Measurements from ENCODE around the gene AXIN1. TPM values are rescaled to one million over a fixed set of nuclear protein-coding genes. Genes with fewer than 3 reads are reported as not detected.

AXIN1 gene
- total RNA-seq, 1 experiment from 2014 or later: 50.3 TPM

DNA sequence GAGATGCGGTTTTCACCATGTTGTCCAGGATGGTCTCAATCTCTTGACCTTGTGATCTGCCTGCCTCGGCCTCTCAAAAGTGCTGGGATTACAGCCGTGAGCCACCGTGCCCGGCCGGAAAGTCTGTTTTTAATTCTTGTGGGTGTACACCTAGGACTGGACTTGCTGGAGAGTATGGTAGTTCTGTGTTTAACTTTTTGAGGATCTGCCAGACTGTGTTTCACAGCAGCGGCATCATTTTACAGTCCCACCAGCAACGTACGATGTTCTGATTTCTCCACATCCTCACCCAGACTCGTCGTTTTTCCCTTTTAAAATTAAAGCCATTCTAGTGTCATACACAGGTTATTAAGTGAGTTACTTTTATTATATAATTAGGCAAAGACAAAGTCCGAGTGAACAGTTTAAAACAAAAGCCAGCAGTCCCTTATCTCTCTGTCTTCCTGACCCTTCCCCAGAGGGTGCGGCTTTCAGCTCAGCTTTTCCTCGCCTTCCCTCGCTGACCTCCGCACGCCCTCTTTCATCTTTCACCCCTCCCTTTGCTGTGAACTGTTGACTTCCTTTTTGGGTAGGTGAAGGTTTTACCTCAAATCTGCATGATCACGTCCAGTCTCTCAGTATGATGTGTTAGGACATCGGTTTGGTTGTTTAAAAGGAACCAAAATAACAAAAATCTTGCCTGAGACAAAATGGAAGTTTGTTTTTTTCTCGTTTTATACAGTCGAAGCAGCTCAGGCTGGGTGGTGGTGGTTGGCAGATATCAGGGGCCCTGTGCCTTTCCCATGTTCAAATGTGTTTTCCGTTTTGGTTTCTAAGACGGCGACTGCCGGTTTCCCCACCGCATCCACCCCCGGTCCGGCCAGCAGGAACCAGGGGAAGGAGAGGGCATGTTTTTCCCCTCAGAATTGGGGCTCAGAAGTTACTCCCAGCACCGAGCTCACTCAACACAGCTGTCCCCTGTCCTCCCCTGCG is 99.9 kb downstream of the AXIN1 start:
- Mint-ChIP-seq H3K9me3 (no peaks in the 10 kb centered on the region), H3K4me1 (no peaks in the 10 kb centered on the region), H3K36me3 (peaks cover 31% of the 10 kb centered on the region), H3K27me3 (ENCODE audit: low read depth) (no peaks in the 10 kb centered on the region), H3K4me3 (no peak overlapping the region), H3K27ac (peak overlapping the region; percentile 95; the same call in 1 of the 2 replicates)
- TF ChIP-seq TEAD1 (CRISPR knock-in tag; IDR thresholded peaks at IDR 0.05): no peak
- TF ChIP-seq ZNF671 (CRISPR knock-in tag; IDR thresholded peaks at IDR 0.05): no peak
- no peak for TF ChIP-seq ATF1 (CRISPR knock-in tag; IDR thresholded peaks at IDR 0.05)
- no peak for TF ChIP-seq FOXK1 (CRISPR knock-in tag; IDR thresholded peaks at IDR 0.05)
- TF ChIP-seq, protein P1, sequence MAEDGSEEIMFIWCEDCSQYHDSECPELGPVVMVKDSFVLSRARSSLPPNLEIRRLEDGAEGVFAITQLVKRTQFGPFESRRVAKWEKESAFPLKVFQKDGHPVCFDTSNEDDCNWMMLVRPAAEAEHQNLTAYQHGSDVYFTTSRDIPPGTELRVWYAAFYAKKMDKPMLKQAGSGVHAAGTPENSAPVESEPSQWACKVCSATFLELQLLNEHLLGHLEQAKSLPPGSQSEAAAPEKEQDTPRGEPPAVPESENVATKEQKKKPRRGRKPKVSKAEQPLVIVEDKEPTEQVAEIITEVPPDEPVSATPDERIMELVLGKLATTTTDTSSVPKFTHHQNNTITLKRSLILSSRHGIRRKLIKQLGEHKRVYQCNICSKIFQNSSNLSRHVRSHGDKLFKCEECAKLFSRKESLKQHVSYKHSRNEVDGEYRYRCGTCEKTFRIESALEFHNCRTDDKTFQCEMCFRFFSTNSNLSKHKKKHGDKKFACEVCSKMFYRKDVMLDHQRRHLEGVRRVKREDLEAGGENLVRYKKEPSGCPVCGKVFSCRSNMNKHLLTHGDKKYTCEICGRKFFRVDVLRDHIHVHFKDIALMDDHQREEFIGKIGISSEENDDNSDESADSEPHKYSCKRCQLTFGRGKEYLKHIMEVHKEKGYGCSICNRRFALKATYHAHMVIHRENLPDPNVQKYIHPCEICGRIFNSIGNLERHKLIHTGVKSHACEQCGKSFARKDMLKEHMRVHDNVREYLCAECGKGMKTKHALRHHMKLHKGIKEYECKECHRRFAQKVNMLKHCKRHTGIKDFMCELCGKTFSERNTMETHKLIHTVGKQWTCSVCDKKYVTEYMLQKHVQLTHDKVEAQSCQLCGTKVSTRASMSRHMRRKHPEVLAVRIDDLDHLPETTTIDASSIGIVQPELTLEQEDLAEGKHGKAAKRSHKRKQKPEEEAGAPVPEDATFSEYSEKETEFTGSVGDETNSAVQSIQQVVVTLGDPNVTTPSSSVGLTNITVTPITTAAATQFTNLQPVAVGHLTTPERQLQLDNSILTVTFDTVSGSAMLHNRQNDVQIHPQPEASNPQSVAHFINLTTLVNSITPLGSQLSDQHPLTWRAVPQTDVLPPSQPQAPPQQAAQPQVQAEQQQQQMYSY (CRISPR knock-in tag; IDR thresholded peaks at IDR 0.05): no peak
- TF ChIP-seq, protein P2, sequence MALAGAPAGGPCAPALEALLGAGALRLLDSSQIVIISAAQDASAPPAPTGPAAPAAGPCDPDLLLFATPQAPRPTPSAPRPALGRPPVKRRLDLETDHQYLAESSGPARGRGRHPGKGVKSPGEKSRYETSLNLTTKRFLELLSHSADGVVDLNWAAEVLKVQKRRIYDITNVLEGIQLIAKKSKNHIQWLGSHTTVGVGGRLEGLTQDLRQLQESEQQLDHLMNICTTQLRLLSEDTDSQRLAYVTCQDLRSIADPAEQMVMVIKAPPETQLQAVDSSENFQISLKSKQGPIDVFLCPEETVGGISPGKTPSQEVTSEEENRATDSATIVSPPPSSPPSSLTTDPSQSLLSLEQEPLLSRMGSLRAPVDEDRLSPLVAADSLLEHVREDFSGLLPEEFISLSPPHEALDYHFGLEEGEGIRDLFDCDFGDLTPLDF (CRISPR knock-in tag; IDR thresholded peaks at IDR 0.05): no peak
- no peak for TF ChIP-seq RORB (CRISPR knock-in tag; IDR thresholded peaks at IDR 0.05)
- no peak for TF ChIP-seq CREM (CRISPR knock-in tag; IDR thresholded peaks at IDR 0.05)
- ATAC-seq (no peak), DNase-seq (ENCODE audit: low spot score) (no peak)
- ChIA-PET CTCF (interaction anchor here (0.7 to 1.3 kb wide), 2 partner anchors 57 to 135 kb away, joined by 3 to 4 read pairs; no protein-coding TSS in a partner anchor), POLR2A (no interaction called here)

DNA sequence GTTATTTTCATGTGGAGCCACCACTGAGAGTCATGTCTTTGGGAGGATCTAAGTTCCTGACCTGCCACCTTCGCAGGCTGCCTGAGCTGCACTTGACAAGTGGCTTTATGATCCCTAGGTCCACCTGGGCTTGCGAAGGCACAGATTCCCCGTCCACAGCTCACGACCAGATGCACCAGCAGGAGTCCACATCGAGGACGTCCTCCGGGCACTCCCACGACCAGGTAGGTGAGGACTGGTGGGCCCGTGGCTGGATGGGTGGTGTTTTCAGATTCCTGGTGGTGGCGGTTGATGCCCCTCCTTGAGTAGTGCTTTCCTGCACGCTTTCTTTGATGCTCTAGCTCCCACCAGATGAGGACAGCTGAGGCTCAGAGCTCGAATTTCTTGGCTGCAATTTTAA is 103.1 kb downstream of the AXIN1 start:
- H3K36me3 Mint-ChIP-seq: peaks cover 18% of the 10 kb centered on the region
- no peaks in the 10 kb centered on the region for H3K27me3 Mint-ChIP-seq (ENCODE audit: low read depth)
- ChIA-PET CTCF (interaction anchor here (1.0 kb wide), 1 partner anchor 103 kb away, joined by 3 read pairs; the partner anchor contains the start of gene AXIN1), POLR2A (no interaction called here)
- no peak for ATAC-seq
- no peaks in the 10 kb centered on the region for H3K9me3 Mint-ChIP-seq
- H3K4me1 Mint-ChIP-seq: no peaks in the 10 kb centered on the region
- H3K4me3 Mint-ChIP-seq: no peak overlapping the region
- no peak overlapping the region for H3K27ac Mint-ChIP-seq
- DNase-seq (ENCODE audit: low spot score): no peak
- no peak for TF ChIP-seq ESRRA (CRISPR knock-in tag; IDR thresholded peaks at IDR 0.05; ENCODE audit: borderline replicate concordance)
- no peak for TF ChIP-seq ATF1 (CRISPR knock-in tag; IDR thresholded peaks at IDR 0.05)
- TF ChIP-seq, protein P3, sequence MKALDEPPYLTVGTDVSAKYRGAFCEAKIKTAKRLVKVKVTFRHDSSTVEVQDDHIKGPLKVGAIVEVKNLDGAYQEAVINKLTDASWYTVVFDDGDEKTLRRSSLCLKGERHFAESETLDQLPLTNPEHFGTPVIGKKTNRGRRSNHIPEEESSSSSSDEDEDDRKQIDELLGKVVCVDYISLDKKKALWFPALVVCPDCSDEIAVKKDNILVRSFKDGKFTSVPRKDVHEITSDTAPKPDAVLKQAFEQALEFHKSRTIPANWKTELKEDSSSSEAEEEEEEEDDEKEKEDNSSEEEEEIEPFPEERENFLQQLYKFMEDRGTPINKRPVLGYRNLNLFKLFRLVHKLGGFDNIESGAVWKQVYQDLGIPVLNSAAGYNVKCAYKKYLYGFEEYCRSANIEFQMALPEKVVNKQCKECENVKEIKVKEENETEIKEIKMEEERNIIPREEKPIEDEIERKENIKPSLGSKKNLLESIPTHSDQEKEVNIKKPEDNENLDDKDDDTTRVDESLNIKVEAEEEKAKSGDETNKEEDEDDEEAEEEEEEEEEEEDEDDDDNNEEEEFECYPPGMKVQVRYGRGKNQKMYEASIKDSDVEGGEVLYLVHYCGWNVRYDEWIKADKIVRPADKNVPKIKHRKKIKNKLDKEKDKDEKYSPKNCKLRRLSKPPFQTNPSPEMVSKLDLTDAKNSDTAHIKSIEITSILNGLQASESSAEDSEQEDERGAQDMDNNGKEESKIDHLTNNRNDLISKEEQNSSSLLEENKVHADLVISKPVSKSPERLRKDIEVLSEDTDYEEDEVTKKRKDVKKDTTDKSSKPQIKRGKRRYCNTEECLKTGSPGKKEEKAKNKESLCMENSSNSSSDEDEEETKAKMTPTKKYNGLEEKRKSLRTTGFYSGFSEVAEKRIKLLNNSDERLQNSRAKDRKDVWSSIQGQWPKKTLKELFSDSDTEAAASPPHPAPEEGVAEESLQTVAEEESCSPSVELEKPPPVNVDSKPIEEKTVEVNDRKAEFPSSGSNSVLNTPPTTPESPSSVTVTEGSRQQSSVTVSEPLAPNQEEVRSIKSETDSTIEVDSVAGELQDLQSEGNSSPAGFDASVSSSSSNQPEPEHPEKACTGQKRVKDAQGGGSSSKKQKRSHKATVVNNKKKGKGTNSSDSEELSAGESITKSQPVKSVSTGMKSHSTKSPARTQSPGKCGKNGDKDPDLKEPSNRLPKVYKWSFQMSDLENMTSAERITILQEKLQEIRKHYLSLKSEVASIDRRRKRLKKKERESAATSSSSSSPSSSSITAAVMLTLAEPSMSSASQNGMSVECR (CRISPR knock-in tag; IDR thresholded peaks at IDR 0.05; ENCODE audit: borderline replicate concordance): no peak
- no peak for TF ChIP-seq MXD4 (CRISPR knock-in tag; IDR thresholded peaks at IDR 0.05; ENCODE audit: borderline replicate concordance)
- no peak for TF ChIP-seq ZNF263 (CRISPR knock-in tag; IDR thresholded peaks at IDR 0.05; ENCODE audit: low read depth)
- TF ChIP-seq, protein P4, sequence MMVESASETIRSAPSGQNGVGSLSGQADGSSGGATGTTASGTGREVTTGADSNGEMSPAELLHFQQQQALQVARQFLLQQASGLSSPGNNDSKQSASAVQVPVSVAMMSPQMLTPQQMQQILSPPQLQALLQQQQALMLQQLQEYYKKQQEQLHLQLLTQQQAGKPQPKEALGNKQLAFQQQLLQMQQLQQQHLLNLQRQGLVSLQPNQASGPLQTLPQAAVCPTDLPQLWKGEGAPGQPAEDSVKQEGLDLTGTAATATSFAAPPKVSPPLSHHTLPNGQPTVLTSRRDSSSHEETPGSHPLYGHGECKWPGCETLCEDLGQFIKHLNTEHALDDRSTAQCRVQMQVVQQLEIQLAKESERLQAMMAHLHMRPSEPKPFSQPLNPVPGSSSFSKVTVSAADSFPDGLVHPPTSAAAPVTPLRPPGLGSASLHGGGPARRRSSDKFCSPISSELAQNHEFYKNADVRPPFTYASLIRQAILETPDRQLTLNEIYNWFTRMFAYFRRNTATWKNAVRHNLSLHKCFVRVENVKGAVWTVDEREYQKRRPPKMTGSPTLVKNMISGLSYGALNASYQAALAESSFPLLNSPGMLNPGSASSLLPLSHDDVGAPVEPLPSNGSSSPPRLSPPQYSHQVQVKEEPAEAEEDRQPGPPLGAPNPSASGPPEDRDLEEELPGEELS (CRISPR knock-in tag; IDR thresholded peaks at IDR 0.05): no peak
- no peak for TF ChIP-seq ELF4 (CRISPR knock-in tag; IDR thresholded peaks at IDR 0.05; ENCODE audit: low read depth)
- TF ChIP-seq, protein P5, sequence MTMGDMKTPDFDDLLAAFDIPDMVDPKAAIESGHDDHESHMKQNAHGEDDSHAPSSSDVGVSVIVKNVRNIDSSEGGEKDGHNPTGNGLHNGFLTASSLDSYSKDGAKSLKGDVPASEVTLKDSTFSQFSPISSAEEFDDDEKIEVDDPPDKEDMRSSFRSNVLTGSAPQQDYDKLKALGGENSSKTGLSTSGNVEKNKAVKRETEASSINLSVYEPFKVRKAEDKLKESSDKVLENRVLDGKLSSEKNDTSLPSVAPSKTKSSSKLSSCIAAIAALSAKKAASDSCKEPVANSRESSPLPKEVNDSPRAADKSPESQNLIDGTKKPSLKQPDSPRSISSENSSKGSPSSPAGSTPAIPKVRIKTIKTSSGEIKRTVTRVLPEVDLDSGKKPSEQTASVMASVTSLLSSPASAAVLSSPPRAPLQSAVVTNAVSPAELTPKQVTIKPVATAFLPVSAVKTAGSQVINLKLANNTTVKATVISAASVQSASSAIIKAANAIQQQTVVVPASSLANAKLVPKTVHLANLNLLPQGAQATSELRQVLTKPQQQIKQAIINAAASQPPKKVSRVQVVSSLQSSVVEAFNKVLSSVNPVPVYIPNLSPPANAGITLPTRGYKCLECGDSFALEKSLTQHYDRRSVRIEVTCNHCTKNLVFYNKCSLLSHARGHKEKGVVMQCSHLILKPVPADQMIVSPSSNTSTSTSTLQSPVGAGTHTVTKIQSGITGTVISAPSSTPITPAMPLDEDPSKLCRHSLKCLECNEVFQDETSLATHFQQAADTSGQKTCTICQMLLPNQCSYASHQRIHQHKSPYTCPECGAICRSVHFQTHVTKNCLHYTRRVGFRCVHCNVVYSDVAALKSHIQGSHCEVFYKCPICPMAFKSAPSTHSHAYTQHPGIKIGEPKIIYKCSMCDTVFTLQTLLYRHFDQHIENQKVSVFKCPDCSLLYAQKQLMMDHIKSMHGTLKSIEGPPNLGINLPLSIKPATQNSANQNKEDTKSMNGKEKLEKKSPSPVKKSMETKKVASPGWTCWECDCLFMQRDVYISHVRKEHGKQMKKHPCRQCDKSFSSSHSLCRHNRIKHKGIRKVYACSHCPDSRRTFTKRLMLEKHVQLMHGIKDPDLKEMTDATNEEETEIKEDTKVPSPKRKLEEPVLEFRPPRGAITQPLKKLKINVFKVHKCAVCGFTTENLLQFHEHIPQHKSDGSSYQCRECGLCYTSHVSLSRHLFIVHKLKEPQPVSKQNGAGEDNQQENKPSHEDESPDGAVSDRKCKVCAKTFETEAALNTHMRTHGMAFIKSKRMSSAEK (CRISPR knock-in tag; IDR thresholded peaks at IDR 0.05; ENCODE audit: borderline replicate concordance): no peak
- no peak for TF ChIP-seq NFYB (CRISPR knock-in tag; conservative IDR thresholded peaks at IDR 0.05; ENCODE audit: low read depth)
- no peak for TF ChIP-seq FOXP1 (CRISPR knock-in tag; IDR thresholded peaks at IDR 0.05; ENCODE audit: borderline replicate concordance)
- TF ChIP-seq CBFB (CRISPR knock-in tag; IDR thresholded peaks at IDR 0.05; ENCODE audit: low read depth): no peak

Data from WTC11 (cell line).